HEK293 (cell line): ENCODE measurements around the gene KRT8.

Experiments used
- HOXD13 ChIP-seq: sonication (generic); formaldehyde crosslinking; IDR thresholded peaks from 2 replicates; pipeline ENCODE4 v1.8.0; 2022; ENCODE audit warnings: missing genetic modification reagents, borderline replicate concordance
- KLF10 ChIP-seq: fragments of 450-650 bp; IDR thresholded peaks from 2 replicates; pipeline ENCODE4 v1.5.1; 2018; ENCODE audit warnings: missing biosample characterization, mild to moderate bottlenecking, missing genetic modification characterization
- PRDM4 ChIP-seq: fragments of 450-650 bp; formaldehyde crosslinking; IDR thresholded peaks from 2 replicates; pipeline ENCODE4 v1.5.1; 2017; ENCODE audit warnings: missing biosample characterization, missing genetic modification characterization
- ZBTB1 ChIP-seq: fragments of 450-650 bp; formaldehyde crosslinking; IDR thresholded peaks from 2 replicates; pipeline ENCODE4 v1.5.1; 2016; ENCODE audit warnings: missing biosample characterization, missing genetic modification characterization
- ZBTB17 ChIP-seq: fragments of 450-650 bp; formaldehyde crosslinking; IDR thresholded peaks from 2 replicates; pipeline ENCODE4 v1.5.1; 2016; ENCODE audit warnings: missing biosample characterization, missing genetic modification characterization
- ZBTB7A ChIP-seq: fragments of 450-650 bp; formaldehyde crosslinking; IDR thresholded peaks from 2 replicates; pipeline ENCODE4 v1.5.1; 2016; ENCODE audit warnings: low read depth, missing biosample characterization, missing genetic modification characterization
- ZEB2 ChIP-seq: fragments of 450-650 bp; formaldehyde crosslinking; IDR thresholded peaks from 2 replicates; pipeline ENCODE4 v1.5.1; 2016; ENCODE audit warnings: missing biosample characterization, missing genetic modification characterization
- ZNF10 ChIP-seq: fragments of 450-650 bp; formaldehyde crosslinking; IDR thresholded peaks from 2 replicates; pipeline ENCODE4 v1.5.1; 2017; ENCODE audit warnings: missing biosample characterization, missing genetic modification characterization
- ZNF140 ChIP-seq: fragments of 450-650 bp; formaldehyde crosslinking; IDR thresholded peaks from 2 replicates; pipeline ENCODE4 v1.5.1; 2016; ENCODE audit warnings: missing biosample characterization, missing genetic modification characterization
- ZNF16 ChIP-seq: fragments of 450-650 bp; formaldehyde crosslinking; IDR thresholded peaks from 2 replicates; pipeline ENCODE4 v1.5.1; 2016; ENCODE audit warnings: low read depth, missing biosample characterization, missing genetic modification characterization
- ZNF184 ChIP-seq: fragments of 450-650 bp; IDR thresholded peaks from 2 replicates; pipeline ENCODE4 v1.5.1; 2018; ENCODE audit warnings: missing biosample characterization, mild to moderate bottlenecking, missing genetic modification characterization
- ZNF280D ChIP-seq: fragments of 450-650 bp; formaldehyde crosslinking; IDR thresholded peaks from 2 replicates; pipeline ENCODE4 v1.5.1; 2016; ENCODE audit warnings: missing biosample characterization, missing genetic modification characterization
- ZNF335 ChIP-seq: fragments of 450-650 bp; formaldehyde crosslinking; conservative IDR thresholded peaks from 2 replicates; pipeline ENCODE4 v1.5.1; 2016; ENCODE audit warnings: missing biosample characterization, missing genetic modification characterization
- ZNF350 ChIP-seq: fragments of 450-650 bp; formaldehyde crosslinking; IDR thresholded peaks from 2 replicates; pipeline ENCODE4 v1.5.0; 2017; ENCODE audit warnings: missing biosample characterization, mild to moderate bottlenecking, missing genetic modification characterization
- ZNF529 ChIP-seq: fragments of 450-650 bp; formaldehyde crosslinking; IDR thresholded peaks from 2 replicates; pipeline ENCODE4 v1.5.1; 2017; ENCODE audit warnings: missing genetic modification characterization, missing biosample characterization; ENCODE audit not compliant: insufficient replicate concordance
- ZNF530 ChIP-seq: fragments of 450-650 bp; formaldehyde crosslinking; IDR thresholded peaks from 2 replicates; pipeline ENCODE4 v1.5.1; 2016; ENCODE audit warnings: low read depth, missing biosample characterization, missing genetic modification characterization
- ZNF707 ChIP-seq: fragments of 450-650 bp; formaldehyde crosslinking; IDR thresholded peaks from 2 replicates; pipeline ENCODE4 v1.5.1; 2016; ENCODE audit warnings: missing biosample characterization, missing genetic modification characterization
- ZNF76 ChIP-seq: fragments of 450-650 bp; formaldehyde crosslinking; IDR thresholded peaks from 2 replicates; pipeline ENCODE4; 2016; ENCODE audit warnings: low read depth, missing biosample characterization, missing genetic modification characterization, borderline replicate concordance
- ZNF843 ChIP-seq: fragments of 450-650 bp; formaldehyde crosslinking; IDR thresholded peaks from 2 replicates; pipeline ENCODE4 v1.5.1; 2016; ENCODE audit warnings: missing biosample characterization, missing genetic modification characterization
- ZXDB ChIP-seq: fragments of 450-650 bp; formaldehyde crosslinking; IDR thresholded peaks from 2 replicates; pipeline ENCODE4 v1.5.1; 2016; ENCODE audit warnings: missing biosample characterization, missing genetic modification characterization
- TF ChIP-seq, protein P1 (sequence below): fragments of 450-650 bp; formaldehyde crosslinking; IDR thresholded peaks from 2 replicates; pipeline ENCODE4 v1.5.1; 2016; ENCODE audit warnings: missing biosample characterization, missing genetic modification characterization, low read depth
- TF ChIP-seq, protein P2 (sequence below): fragments of 450-650 bp; formaldehyde crosslinking; IDR thresholded peaks from 2 replicates; pipeline ENCODE4 v1.5.1; 2016; ENCODE audit warnings: missing biosample characterization, missing genetic modification characterization
- TF ChIP-seq, protein P3 (sequence below): fragments of 450-650 bp; formaldehyde crosslinking; IDR thresholded peaks from 2 replicates; pipeline ENCODE4 v1.5.0; 2017; ENCODE audit warnings: missing biosample characterization, missing genetic modification characterization, borderline replicate concordance
- TF ChIP-seq, protein P4 (sequence below): fragments of 450-650 bp; formaldehyde crosslinking; IDR thresholded peaks from 2 replicates; pipeline ENCODE4; 2016; ENCODE audit warnings: missing biosample characterization, missing genetic modification characterization
- TF ChIP-seq, protein P5 (sequence below): fragments of 450-650 bp; formaldehyde crosslinking; optimal IDR thresholded peaks from 2 replicates; pipeline ENCODE3; 2016; ENCODE audit warnings: missing biosample characterization, mild to moderate bottlenecking, missing genetic modification characterization

The KRT8 gene

GRCh38 chr12:52903285-52903854 lies 1.5 kb downstream of the KRT8 start (continued):
- TF ChIP-seq PRDM4 (tag by site-specific recombination) (0 out of 2 replicates have a peak, but pooled peaks have one; percentile 55), ZBTB7A (tag by site-specific recombination) (peak; percentile 97), ZEB2 (tag by site-specific recombination) (no peak; the same call in 1 of the 2 replicates), ZNF280D (peak; percentile 75; the same call in 1 of the 2 replicates), ZNF16 (no peak), HOXD13 (CRISPR knock-in tag) (no peak), ZNF843 (tag by site-specific recombination) (peak; percentile 34; the same call in 1 of the 2 replicates), ZNF335 (peak; percentile 81), ZBTB17 (tag by site-specific recombination) (peak; percentile 84), ZNF76 (tag by site-specific recombination) (peak; percentile 96), ZNF707 (tag by site-specific recombination) (no peak), ZNF10 (tag by site-specific recombination) (peak; percentile 57; the same call in 1 of the 2 replicates), ZNF184 (tag by site-specific recombination) (peak; percentile 86), ZXDB (tag by site-specific recombination) (no peak; the same call in none of the 2 replicates), ZNF529 (tag by site-specific recombination) (no peak), KLF10 (tag by site-specific recombination) (peak; percentile 90), ZNF350 (no peak), ZNF140 (tag by site-specific recombination) (no peak), ZNF530 (tag by site-specific recombination) (no peak), ZBTB1 (tag by site-specific recombination) (no peak)
- TF ChIP-seq, protein P1, sequence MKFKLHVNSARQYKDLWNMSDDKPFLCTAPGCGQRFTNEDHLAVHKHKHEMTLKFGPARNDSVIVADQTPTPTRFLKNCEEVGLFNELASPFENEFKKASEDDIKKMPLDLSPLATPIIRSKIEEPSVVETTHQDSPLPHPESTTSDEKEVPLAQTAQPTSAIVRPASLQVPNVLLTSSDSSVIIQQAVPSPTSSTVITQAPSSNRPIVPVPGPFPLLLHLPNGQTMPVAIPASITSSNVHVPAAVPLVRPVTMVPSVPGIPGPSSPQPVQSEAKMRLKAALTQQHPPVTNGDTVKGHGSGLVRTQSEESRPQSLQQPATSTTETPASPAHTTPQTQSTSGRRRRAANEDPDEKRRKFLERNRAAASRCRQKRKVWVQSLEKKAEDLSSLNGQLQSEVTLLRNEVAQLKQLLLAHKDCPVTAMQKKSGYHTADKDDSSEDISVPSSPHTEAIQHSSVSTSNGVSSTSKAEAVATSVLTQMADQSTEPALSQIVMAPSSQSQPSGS = no peak
- TF ChIP-seq, protein P2, sequence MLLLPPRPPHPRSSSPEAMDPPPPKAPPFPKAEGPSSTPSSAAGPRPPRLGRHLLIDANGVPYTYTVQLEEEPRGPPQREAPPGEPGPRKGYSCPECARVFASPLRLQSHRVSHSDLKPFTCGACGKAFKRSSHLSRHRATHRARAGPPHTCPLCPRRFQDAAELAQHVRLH (tag by site-specific recombination) = peak; percentile 86
- TF ChIP-seq, protein P3, sequence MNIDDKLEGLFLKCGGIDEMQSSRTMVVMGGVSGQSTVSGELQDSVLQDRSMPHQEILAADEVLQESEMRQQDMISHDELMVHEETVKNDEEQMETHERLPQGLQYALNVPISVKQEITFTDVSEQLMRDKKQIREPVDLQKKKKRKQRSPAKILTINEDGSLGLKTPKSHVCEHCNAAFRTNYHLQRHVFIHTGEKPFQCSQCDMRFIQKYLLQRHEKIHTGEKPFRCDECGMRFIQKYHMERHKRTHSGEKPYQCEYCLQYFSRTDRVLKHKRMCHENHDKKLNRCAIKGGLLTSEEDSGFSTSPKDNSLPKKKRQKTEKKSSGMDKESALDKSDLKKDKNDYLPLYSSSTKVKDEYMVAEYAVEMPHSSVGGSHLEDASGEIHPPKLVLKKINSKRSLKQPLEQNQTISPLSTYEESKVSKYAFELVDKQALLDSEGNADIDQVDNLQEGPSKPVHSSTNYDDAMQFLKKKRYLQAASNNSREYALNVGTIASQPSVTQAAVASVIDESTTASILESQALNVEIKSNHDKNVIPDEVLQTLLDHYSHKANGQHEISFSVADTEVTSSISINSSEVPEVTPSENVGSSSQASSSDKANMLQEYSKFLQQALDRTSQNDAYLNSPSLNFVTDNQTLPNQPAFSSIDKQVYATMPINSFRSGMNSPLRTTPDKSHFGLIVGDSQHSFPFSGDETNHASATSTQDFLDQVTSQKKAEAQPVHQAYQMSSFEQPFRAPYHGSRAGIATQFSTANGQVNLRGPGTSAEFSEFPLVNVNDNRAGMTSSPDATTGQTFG (tag by site-specific recombination) = no peak
- TF ChIP-seq, protein P4, sequence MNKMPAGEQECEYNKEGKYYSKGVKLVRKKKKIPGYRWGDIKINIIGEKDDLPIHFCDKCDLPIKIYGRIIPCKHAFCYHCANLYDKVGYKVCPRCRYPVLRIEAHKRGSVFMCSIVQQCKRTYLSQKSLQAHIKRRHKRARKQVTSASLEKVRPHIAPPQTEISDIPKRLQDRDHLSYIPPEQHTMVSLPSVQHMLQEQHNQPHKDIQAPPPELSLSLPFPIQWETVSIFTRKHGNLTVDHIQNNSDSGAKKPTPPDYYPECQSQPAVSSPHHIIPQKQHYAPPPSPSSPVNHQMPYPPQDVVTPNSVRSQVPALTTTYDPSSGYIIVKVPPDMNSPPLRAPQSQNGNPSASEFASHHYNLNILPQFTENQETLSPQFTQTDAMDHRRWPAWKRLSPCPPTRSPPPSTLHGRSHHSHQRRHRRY (tag by site-specific recombination) = no peak
- TF ChIP-seq, protein P5, sequence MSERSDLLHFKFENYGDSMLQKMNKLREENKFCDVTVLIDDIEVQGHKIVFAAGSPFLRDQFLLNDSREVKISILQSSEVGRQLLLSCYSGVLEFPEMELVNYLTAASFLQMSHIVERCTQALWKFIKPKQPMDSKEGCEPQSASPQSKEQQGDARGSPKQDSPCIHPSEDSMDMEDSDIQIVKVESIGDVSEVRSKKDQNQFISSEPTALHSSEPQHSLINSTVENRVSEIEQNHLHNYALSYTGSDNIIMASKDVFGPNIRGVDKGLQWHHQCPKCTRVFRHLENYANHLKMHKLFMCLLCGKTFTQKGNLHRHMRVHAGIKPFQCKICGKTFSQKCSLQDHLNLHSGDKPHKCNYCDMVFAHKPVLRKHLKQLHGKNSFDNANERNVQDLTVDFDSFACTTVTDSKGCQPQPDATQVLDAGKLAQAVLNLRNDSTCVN (tag by site-specific recombination) = peak; percentile 39
